ENCODE measurements around the gene XPO1.
"Not testable (repeated sequence)": the region's sequence is repeated elsewhere in the genome, so short reads cannot be mapped to it uniquely, and the experiment has no call there.

XPO1 gene

GRCh38 chr2:61557381-61557780 lies 19.2 kb upstream of the XPO1 start:
- H3K36me3 ChIP-seq (ENCODE audit: control insufficient read depth, insufficient read depth, low read length): no peaks in the 10 kb centered on the region
- no peaks in the 10 kb centered on the region for H3K9me3 ChIP-seq (ENCODE audit: control insufficient read depth, low read length)
- no peak overlapping the region for H3K27ac ChIP-seq (ENCODE audit: low read depth, low read length, severe bottlenecking)
- no peak overlapping the region for H3K4me3 ChIP-seq (ENCODE audit: extremely low read depth, insufficient read depth, low read length, poor library complexity, severe bottlenecking)
- H3K4me1 ChIP-seq (ENCODE audit: control insufficient read depth, insufficient read depth, low read length, poor library complexity, severe bottlenecking): no peaks in the 10 kb centered on the region
- WGBS, 2 experiments (ENCODE audit: insufficient coverage in 2 of 2): 88 to 90% methylated on average over 2 to 4 of the region's 6 CpGs

GRCh38 chr2:61554604-61555003 lies 16.4 kb upstream of the XPO1 start:
- Histone ChIP-seq H3K36me3 (ENCODE audit: control insufficient read depth, insufficient read depth, low read length) (no peaks in the 10 kb centered on the region), H3K27ac (ENCODE audit: low read depth, low read length, severe bottlenecking) (no peak overlapping the region), H3K9me3 (ENCODE audit: control insufficient read depth, low read length) (no peaks in the 10 kb centered on the region), H3K4me1 (ENCODE audit: control insufficient read depth, insufficient read depth, low read length, poor library complexity, severe bottlenecking) (no peaks in the 10 kb centered on the region), H3K4me3 (ENCODE audit: extremely low read depth, insufficient read depth, low read length, poor library complexity, severe bottlenecking) (no peak overlapping the region)
- 83 to 88% methylated on average over 1 of the region's 1 CpG for whole genome bisulfite sequencing, 2 experiments (ENCODE audit: insufficient coverage in 2 of 2)

DNA sequence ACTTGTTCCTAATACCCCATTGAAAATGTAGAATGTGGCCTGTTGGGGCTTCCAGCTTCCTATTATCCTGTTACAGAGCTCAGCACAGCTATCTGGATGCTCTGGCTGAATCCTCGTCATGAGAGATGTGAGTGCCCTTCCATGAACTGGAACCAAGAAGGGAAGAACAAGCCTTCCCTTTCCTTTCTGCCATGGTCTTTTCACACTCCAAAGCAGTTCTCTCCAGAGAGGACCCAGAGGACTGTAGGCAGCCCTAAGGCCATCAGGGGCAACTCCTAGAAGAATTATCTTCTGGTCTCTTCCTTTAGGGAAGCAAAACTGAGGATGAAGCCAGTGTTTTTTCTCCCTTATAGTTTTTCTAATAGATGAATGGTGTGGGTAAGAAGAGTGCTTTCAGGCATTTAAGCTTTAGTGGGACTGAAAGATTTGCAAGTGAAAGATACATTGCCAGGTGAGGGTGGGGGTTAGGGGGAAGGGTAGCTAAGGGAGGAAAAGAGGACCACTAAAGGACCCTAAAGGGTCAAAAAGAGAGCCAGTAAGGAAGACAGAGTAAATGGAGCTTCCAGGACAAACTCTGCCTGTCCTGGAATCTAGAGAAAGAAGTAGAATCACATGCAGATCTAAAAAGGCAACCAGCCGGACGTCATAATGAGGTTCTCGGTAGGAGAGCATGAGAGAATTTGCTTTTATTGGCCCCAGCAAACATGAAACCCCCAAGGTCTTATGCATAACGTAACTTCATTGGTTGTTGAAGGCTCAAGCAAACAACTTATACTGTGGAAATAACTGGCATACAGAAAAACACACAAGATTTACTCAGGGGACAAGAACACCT lies 12.4 kb upstream of the XPO1 start:
- no peaks in the 10 kb centered on the region for H3K9me3 ChIP-seq (ENCODE audit: control insufficient read depth, low read length)
- no peaks in the 10 kb centered on the region for H3K4me1 ChIP-seq (ENCODE audit: control insufficient read depth, insufficient read depth, low read length, poor library complexity, severe bottlenecking)
- no peak overlapping the region for H3K27ac ChIP-seq (ENCODE audit: low read depth, low read length, severe bottlenecking)
- H3K36me3 ChIP-seq (ENCODE audit: control insufficient read depth, insufficient read depth, low read length): no peaks in the 10 kb centered on the region
- WGBS, 2 experiments (ENCODE audit: insufficient coverage in 2 of 2): 77 to 80% methylated on average over 4 of the region's 5 CpGs
- H3K4me3 ChIP-seq (ENCODE audit: extremely low read depth, insufficient read depth, low read length, poor library complexity, severe bottlenecking): no peak overlapping the region

DNA sequence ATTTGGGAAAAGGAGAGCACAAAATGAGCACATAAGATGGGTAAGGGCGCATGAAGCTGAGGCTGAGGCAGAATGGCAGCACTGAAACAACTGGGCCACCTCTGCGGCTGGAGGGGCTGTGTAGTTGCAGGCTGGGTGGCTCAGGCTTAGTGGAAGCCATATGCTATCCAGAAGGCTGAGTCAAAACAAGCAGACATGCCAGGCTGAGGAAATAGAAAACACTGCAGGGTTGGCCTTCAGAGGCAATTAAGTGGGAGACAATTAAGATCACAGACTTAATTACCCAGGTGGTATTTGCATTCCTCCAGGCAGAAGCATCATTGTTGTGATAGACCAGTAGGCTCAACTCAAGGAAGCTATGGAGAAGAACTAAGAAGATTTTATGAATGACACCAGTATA lies 11.4 kb upstream of the XPO1 start:
- WGBS, 2 experiments (ENCODE audit: insufficient coverage in 2 of 2): 77 to 100% methylated on average over 1 to 2 of the region's 2 CpGs
- no peaks in the 10 kb centered on the region for H3K36me3 ChIP-seq (ENCODE audit: control insufficient read depth, insufficient read depth, low read length)
- no peak overlapping the region for H3K27ac ChIP-seq (ENCODE audit: low read depth, low read length, severe bottlenecking)
- H3K4me3 ChIP-seq (ENCODE audit: extremely low read depth, insufficient read depth, low read length, poor library complexity, severe bottlenecking): no peak overlapping the region
- H3K4me1 ChIP-seq (ENCODE audit: control insufficient read depth, insufficient read depth, low read length, poor library complexity, severe bottlenecking): no peaks in the 10 kb centered on the region
- H3K9me3 ChIP-seq (ENCODE audit: control insufficient read depth, low read length): no peaks in the 10 kb centered on the region

GRCh38 chr2:61543062-61543461 lies 4.9 kb upstream of the XPO1 start:
- H3K4me1 ChIP-seq (ENCODE audit: control insufficient read depth, insufficient read depth, low read length, poor library complexity, severe bottlenecking): no peaks in the 10 kb centered on the region
- no peak overlapping the region for H3K4me3 ChIP-seq (ENCODE audit: extremely low read depth, insufficient read depth, low read length, poor library complexity, severe bottlenecking)
- H3K9me3 ChIP-seq (ENCODE audit: control insufficient read depth, low read length): no peaks in the 10 kb centered on the region
- no CpG with 5 or more reads among the region's 2 CpGs for WGBS, 2 experiments (ENCODE audit: insufficient coverage in 2 of 2)
- no peak overlapping the region for H3K27ac ChIP-seq (ENCODE audit: low read depth, low read length, severe bottlenecking)
- H3K36me3 ChIP-seq (ENCODE audit: control insufficient read depth, insufficient read depth, low read length): no peaks in the 10 kb centered on the region

DNA sequence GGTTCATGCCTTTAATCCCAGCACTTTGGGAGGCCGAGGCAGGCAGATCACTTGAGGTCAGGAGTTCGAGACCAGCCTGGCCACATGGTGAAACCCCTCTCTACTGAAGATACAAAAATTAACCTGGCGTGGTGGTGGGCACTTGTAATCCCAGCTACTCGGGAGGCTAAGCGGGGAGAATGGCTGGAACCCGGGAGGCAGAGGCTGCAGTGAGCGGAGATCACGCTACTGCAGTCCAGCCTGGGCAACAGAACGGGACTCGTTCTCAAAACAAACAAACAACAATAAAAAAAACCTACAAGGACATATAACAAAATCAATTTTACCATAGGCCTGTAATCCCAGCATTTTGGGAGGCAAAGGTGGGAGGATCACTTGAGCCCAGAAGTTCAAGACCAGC lies 2.0 kb upstream of the XPO1 start:
- not testable (repeated sequence) for H3K9me3 ChIP-seq (ENCODE audit: control insufficient read depth, low read length); H3K4me3 ChIP-seq (ENCODE audit: extremely low read depth, insufficient read depth, low read length, poor library complexity, severe bottlenecking)
- 96 to 97% methylated on average over 7 to 9 of the region's 10 CpGs for WGBS, 2 experiments (ENCODE audit: insufficient coverage in 2 of 2)

DNA sequence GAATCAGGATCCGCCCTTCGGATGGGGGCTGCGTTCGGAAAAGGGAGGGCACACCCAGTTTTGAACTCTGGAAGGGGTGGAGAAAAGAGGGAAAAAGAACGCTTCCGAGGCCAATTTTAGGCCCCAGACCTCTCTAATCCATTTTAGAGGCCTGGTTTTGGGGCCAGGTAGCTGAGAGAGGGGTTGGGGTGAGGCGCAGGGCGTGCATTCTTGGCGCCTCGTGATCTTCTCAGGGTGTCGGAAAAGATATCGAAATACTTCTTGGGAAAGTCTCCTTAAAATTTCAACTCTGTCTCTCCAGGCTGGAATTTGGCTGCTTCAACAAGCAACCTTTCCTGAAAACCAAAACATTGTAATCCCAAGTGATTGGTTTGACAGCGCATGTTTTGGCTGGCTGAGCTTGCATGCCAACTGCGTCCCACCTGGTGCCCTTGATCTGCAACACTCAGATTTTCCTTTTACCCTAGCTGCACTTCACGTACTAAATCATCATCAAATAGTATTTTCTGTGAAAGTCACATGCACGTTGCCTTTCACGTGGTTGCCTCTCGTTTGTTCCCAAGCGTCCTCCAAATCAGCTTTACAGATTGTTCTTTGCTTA lies 864 bp upstream of the XPO1 start:
- H3K9me3 ChIP-seq (ENCODE audit: control insufficient read depth, low read length): no peaks in the 10 kb centered on the region

More for the DNA sequence above, 2.0 kb upstream of the XPO1 start:
- H3K4me1 ChIP-seq (ENCODE audit: control insufficient read depth, insufficient read depth, low read length, poor library complexity, severe bottlenecking); H3K27ac ChIP-seq (ENCODE audit: low read depth, low read length, severe bottlenecking); H3K36me3 ChIP-seq (ENCODE audit: control insufficient read depth, insufficient read depth, low read length): not testable (repeated sequence)

DNA sequence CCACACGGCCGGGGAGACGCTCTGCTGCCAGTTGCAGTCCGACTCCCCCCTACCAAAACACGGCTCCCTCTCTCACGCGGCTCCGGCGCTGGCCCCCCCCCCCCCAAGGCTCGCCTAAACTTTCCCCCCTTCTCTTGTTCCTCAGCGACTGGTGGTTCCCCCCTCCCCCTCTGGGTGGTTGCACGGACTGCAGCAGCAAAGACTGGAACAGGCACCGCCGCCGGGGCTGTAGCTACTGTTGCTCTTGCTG lies 281 bp downstream of the XPO1 start:
- Histone ChIP-seq H3K36me3 (ENCODE audit: control insufficient read depth, insufficient read depth, low read length) (peaks cover 12% of the 10 kb centered on the region), H3K4me3 (ENCODE audit: extremely low read depth, insufficient read depth, low read length, poor library complexity, severe bottlenecking) (peak overlapping the region; percentile 84), H3K9me3 (ENCODE audit: control insufficient read depth, low read length) (no peaks in the 10 kb centered on the region), H3K27ac (ENCODE audit: low read depth, low read length, severe bottlenecking) (peak overlapping the region; percentile 99), H3K4me1 (ENCODE audit: control insufficient read depth, insufficient read depth, low read length, poor library complexity, severe bottlenecking) (no peaks in the 10 kb centered on the region)
- WGBS, 2 experiments (ENCODE audit: insufficient coverage in 2 of 2): 0% methylated on average over 3 to 4 of the region's 15 CpGs

More for the DNA sequence above, 864 bp upstream of the XPO1 start:
- no peaks in the 10 kb centered on the region for H3K4me1 ChIP-seq (ENCODE audit: control insufficient read depth, insufficient read depth, low read length, poor library complexity, severe bottlenecking)
- H3K4me3 ChIP-seq (ENCODE audit: extremely low read depth, insufficient read depth, low read length, poor library complexity, severe bottlenecking): peak overlapping the region; percentile 84
- 9% methylated on average over 9 to 16 of the region's 19 CpGs for WGBS, 2 experiments (ENCODE audit: insufficient coverage in 2 of 2)
- H3K27ac ChIP-seq (ENCODE audit: low read depth, low read length, severe bottlenecking): peak overlapping the region; percentile 99
- H3K36me3 ChIP-seq (ENCODE audit: control insufficient read depth, insufficient read depth, low read length): peaks cover 7% of the 10 kb centered on the region

- WGBS, 2 experiments (ENCODE audit: insufficient coverage in 2 of 2): 0% methylated on average over 11 to 14 of the region's 52 CpGs
- Histone ChIP-seq H3K4me1 (ENCODE audit: control insufficient read depth, insufficient read depth, low read length, poor library complexity, severe bottlenecking) (no peaks in the 10 kb centered on the region), H3K36me3 (ENCODE audit: control insufficient read depth, insufficient read depth, low read length) (peaks cover 16% of the 10 kb centered on the region), H3K27ac (ENCODE audit: low read depth, low read length, severe bottlenecking) (peak overlapping the region; percentile 99), H3K9me3 (ENCODE audit: control insufficient read depth, low read length) (no peaks in the 10 kb centered on the region), H3K4me3 (ENCODE audit: extremely low read depth, insufficient read depth, low read length, poor library complexity, severe bottlenecking) (peak overlapping the region; percentile 84)
Observed at GRCh38 chr2:61537277-61537949, 743 bp downstream of the XPO1 start.

DNA sequence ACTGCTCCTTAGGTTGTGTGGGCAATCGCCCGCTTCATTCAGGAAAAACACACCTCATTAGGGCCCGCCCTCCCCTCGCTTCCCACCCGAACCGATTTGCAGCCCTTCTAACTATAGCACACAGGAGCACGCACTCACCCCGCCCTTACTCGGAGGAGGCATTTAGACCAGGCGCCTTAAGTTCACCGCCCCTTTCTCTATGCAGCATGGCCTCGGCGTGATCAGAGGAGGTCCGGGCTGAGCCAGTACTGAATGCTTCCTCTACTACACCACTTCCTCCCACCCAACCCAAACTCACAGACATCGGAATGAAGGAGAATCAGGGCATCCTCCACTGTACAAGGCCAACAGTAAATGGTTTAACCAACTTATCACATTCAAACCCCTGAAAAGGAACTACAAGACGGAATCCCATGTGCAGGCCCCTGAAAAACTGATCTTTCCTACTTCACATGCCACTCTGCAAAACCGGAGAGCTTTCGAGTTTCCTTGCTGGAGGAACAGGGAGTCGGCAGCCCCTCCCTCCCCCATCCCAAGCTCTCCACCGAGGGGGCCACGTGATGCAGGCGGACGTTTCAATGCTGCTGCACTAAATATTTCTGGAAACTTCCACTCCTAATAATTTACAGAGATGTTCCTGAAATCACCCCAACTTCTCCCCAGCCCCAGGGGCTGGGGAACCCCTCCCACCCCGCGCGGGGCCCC lies 1.4 kb downstream of the XPO1 start:
- peaks cover 21% of the 10 kb centered on the region for H3K36me3 ChIP-seq (ENCODE audit: control insufficient read depth, insufficient read depth, low read length)
- H3K4me3 ChIP-seq (ENCODE audit: extremely low read depth, insufficient read depth, low read length, poor library complexity, severe bottlenecking): peak overlapping the region; percentile 84
- peak overlapping the region; percentile 99 for H3K27ac ChIP-seq (ENCODE audit: low read depth, low read length, severe bottlenecking)
- no peaks in the 10 kb centered on the region for H3K4me1 ChIP-seq (ENCODE audit: control insufficient read depth, insufficient read depth, low read length, poor library complexity, severe bottlenecking)
- no peaks in the 10 kb centered on the region for H3K9me3 ChIP-seq (ENCODE audit: control insufficient read depth, low read length)
- WGBS, 2 experiments (ENCODE audit: insufficient coverage in 2 of 2): 1% methylated on average over 18 to 22 of the region's 26 CpGs

All from mesodermal cell (in vitro differentiated cells).